Measurements from ENCODE around the gene CASP6. TPM values are rescaled to one million over a fixed set of nuclear protein-coding genes. Genes with fewer than 3 reads are reported as not detected.

CASP6 gene
- total RNA-seq, 1 donor from 2014 or later: 7.0 TPM

DNA sequence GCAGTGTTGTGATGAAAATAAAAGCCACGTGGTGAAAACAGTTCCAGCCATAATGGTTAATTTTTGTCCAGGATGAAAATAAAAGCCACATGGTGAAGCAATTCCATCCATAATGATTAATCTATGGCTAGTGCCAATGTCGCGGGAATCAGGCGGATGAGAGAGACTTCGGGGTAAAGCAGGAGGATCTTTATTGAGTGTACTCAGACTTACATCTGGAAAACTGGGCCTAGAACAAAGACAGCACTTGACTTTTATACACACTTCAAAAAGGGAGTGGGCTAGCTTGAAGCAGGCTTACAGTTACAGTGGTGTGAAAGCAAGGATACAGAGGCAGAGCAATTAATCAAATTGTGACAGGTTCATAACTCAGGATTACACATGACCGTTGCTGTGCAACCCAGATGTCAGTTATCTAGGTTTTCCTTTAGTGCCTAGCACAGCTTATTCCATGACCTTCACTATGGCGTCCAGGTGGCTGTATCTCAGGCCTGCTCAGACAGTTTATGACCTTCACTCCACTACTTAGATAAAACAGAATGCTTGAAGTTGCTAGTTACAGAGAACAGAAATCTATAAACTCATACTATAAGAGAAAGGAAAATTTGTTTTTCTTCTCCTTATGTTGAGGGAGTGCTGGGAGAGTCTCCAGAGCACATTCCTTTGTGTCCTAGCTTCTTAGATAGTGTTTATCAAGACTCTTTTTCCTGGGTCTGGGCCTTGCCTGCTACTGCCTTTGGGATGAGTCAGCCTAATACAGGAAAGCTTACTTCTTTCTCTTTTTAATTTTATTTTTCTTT, 32.5 kb upstream of the CASP6 start:
- ATAC-seq (ENCODE audit: low read depth) (no peak), DNase-seq (no peak)
- intact Hi-C loops (cut with micrococcal nuclease): no loop called here
- Mint-ChIP-seq H3K27me3 (peaks cover 16% of the 10 kb centered on the region), H3K9me3 (no peaks in the 10 kb centered on the region), H3K36me3 (ENCODE audit: low read depth) (no peaks in the 10 kb centered on the region), H3K4me1 (no peaks in the 10 kb centered on the region), H3K27ac (no peak overlapping the region), H3K4me3 (no peak overlapping the region)
- POLR2A ChIA-PET: no interaction called here
- CTCF ChIA-PET: no interaction called here
- TF ChIP-seq, protein P1, sequence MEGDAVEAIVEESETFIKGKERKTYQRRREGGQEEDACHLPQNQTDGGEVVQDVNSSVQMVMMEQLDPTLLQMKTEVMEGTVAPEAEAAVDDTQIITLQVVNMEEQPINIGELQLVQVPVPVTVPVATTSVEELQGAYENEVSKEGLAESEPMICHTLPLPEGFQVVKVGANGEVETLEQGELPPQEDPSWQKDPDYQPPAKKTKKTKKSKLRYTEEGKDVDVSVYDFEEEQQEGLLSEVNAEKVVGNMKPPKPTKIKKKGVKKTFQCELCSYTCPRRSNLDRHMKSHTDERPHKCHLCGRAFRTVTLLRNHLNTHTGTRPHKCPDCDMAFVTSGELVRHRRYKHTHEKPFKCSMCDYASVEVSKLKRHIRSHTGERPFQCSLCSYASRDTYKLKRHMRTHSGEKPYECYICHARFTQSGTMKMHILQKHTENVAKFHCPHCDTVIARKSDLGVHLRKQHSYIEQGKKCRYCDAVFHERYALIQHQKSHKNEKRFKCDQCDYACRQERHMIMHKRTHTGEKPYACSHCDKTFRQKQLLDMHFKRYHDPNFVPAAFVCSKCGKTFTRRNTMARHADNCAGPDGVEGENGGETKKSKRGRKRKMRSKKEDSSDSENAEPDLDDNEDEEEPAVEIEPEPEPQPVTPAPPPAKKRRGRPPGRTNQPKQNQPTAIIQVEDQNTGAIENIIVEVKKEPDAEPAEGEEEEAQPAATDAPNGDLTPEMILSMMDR (IDR thresholded peaks at IDR 0.05): no peak

DNA sequence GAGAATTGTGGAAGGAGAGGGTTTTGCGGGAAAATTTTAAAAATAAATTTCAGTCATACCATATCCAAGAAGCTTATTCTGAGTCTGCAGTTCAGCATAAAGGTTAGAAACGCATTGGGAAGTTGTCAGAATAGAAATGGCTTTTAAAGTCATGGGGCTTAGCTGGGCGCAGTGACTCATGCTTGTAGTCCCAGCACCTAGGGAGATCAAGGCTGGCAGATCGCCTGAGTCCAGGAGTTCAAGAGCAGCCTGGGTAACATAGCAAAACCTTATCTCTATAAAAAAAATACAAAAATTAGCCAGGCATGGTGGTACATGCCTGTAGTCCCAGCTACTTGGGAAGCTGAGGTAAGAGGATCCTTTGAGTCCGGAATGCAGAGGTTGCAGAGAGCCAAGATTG, 30.5 kb upstream of the CASP6 start:
- peaks cover 11% of the 10 kb centered on the region for H3K4me1 Mint-ChIP-seq
- peaks cover 9% of the 10 kb centered on the region for H3K27me3 Mint-ChIP-seq
- ATAC-seq (ENCODE audit: low read depth) (no peak), DNase-seq (no peak)
- intact Hi-C loops (cut with micrococcal nuclease): loop anchor here (5.0 kb wide), 2 partner anchors 464 to 1801 kb away; partner anchors contain the start of genes CYP2U1 and ELOVL6
- no peaks in the 10 kb centered on the region for H3K9me3 Mint-ChIP-seq
- no peak overlapping the region for H3K27ac Mint-ChIP-seq
- TF ChIP-seq, protein P1 (IDR thresholded peaks at IDR 0.05): no peak
- H3K4me3 Mint-ChIP-seq: no peak overlapping the region
- CTCF ChIA-PET: no interaction called here
- POLR2A ChIA-PET: interaction anchor here (0.9 kb wide), 1 partner anchor 11 kb away, joined by 3 read pairs; no protein-coding TSS in a partner anchor
- no peaks in the 10 kb centered on the region for H3K36me3 Mint-ChIP-seq (ENCODE audit: low read depth)

DNA sequence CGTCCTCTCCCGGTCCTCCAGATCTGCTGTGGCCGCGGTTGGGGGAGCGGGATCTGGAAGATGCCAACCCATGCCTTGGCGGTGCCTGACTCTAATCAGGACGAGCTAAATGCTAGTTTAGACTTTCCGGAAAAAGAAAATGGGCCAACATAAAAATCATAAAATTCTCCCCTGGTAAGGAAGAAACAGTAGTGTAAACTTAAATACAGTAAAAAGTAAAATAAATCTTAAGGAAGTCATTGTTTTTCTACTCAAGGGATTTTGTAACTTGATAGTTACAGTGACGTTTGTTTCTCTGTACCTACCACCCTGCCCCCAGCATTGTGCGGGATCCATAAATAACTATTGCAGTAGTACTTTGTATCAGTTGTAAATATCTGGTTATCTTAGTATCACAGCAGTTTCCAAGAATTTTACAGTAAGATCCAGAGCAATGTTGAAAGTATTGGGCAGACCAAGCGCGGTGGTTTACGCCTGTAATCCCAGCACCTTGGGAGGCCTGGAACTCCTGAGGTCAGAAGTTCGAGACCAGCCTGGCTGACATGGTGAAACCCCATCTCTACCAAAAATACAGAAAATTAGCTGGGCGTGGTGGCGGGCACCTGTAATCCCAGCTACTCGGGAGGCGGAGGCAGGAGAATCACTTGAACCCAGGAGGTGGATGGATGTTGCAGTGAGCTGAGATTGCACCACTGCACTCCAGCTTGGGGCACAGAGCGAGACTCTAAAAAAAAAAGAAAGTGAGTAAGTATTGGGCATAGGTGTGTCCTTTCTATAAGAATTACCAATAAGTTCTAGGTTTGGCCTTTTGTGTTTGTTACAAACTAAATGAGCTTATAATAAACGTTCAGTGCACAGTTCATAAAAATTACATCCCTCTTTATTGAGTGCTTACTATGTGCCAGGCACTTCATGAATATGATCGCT, 27.6 kb upstream of the CASP6 start:
- no peaks in the 10 kb centered on the region for H3K27me3 Mint-ChIP-seq
- ChIA-PET CTCF (interaction anchor here (0.7 to 1.6 kb wide), 2 partner anchors 27 to 155 kb away, joined by 4 to 5 read pairs; partner anchors contain the start of gene CASP6), POLR2A (interaction anchor here (0.7 to 3.0 kb wide), 8 partner anchors 28 to 1110 kb away, joined by 3 to 10 read pairs (median 4); partner anchors contain the start of genes GAR1, MCUB, OSTC and SEC24B)
- H3K27ac Mint-ChIP-seq: peak overlapping the region; percentile 79
- peaks cover 5% of the 10 kb centered on the region for H3K36me3 Mint-ChIP-seq (ENCODE audit: low read depth)
- H3K4me3 Mint-ChIP-seq: peak overlapping the region; percentile 88
- ATAC-seq (ENCODE audit: low read depth) (no peak), DNase-seq (no peak)
- H3K4me1 Mint-ChIP-seq: peaks cover 12% of the 10 kb centered on the region
- intact Hi-C loops (cut with micrococcal nuclease): loop anchor here (1.0 to 5.0 kb wide), 5 partner anchors 84 to 1799 kb away; partner anchors contain the start of genes CYP2U1, ELOVL6, GAR1 and OSTC
- no peaks in the 10 kb centered on the region for H3K9me3 Mint-ChIP-seq
- TF ChIP-seq, protein P1 (IDR thresholded peaks at IDR 0.05): no peak

DNA sequence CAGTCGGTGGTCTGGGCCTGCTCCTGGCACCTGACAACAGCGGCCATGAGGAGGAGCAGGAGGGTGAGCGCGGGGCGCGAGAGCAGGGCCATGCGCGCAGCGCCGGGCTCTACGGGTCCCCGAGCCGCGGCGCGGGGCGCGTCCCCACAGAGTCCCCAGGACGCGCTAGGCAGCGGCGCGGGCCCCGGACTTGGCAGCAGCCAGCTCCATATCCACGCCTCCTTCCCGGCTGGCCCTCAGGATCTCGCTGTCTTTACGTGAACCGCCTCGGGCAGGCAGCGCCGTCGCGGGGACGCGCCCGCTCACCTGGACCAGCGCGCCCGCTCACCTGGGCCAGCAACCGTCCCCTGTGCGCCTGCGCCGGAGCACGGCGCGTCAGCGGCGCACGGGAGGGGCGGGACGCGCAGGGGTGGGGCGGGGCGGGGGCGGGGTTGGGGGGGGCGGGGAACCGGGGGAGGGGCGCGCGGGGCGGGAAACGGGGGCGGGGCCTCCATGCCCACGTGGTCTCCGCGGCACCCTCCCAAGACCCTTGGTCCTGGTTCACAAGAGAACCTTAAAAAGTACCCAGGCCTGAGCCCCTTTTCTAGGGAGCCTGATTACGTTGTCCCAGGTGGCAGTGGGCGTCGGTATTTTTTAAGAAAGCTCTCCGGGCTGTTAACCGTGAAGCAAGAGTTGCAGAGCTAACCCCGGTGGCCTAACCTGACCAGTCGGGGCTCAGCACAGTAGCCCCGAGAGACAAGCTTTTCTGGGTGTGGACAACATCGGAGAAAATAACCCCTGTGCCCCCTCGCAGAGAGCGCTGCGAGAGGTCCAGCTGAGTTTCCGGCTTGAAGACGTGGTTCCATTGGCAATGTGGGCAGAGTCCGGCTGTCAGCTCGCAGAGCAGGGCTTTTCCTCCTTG, 26.7 kb upstream of the CASP6 start, which contains the start of gene PLA2G12A:
TSS of gene PLA2G12A (minus strand) at position 353 of the 901 bp plus-strand sequence. CDS start at position 92, 261 bp downstream.
- TF ChIP-seq, protein P1 (IDR thresholded peaks at IDR 0.05): no peak
- peaks cover 12% of the 10 kb centered on the region for H3K4me1 Mint-ChIP-seq
- peak within 1 kb of the TSS; percentile 79 for H3K27ac Mint-ChIP-seq
- CTCF ChIA-PET: interaction anchor here (1.6 kb wide), 1 partner anchor 26 kb away, joined by 5 read pairs; the partner anchor contains the start of gene CASP6
- POLR2A ChIA-PET: interaction anchor here (0.7 to 3.0 kb wide), 8 partner anchors 27 to 1109 kb away, joined by 3 to 10 read pairs (median 4); partner anchors contain the start of genes GAR1, MCUB, OSTC and SEC24B
- H3K36me3 Mint-ChIP-seq (ENCODE audit: low read depth): peaks cover 8% of the 10 kb centered on the region
- peak within 1 kb of the TSS; percentile 90 for H3K4me3 Mint-ChIP-seq
- no peaks in the 10 kb centered on the region for H3K9me3 Mint-ChIP-seq
- ATAC-seq (ENCODE audit: low read depth): peak; percentile 90
- H3K27me3 Mint-ChIP-seq: no peaks in the 10 kb centered on the region
- intact Hi-C loops (cut with micrococcal nuclease): loop anchor here (1.0 to 5.0 kb wide), 7 partner anchors 27 to 1798 kb away; partner anchors contain the start of genes CASP6, CYP2U1, ELOVL6 and GAR1
- peak; percentile 77 for DNase-seq

All from activated B cell treated with CpG ODN at 0.5 μM for 24 hours (primary cell).